OCI-LY1 (cell line): ENCODE measurements around the gene SSTR5.

ENCODE experiments used
- H2AFZ ChIP-seq: fragments of 200-600 bp; sonication (generic), shearing (Covaris generic); 2 replicates; pipeline ENCODE4 v1.6.0; 2014; ENCODE audit warnings: antibody characterized with exemption, mild to moderate bottlenecking, low read length
- H3F3A ChIP-seq: fragments of 200-600 bp; sonication (generic), shearing (Covaris generic); 2 replicates; pipeline ENCODE4 v1.6.0; 2014; ENCODE audit warnings: mild to moderate bottlenecking, antibody characterized with exemption, low read length, moderate library complexity; ENCODE audit not compliant: insufficient read depth
- H3K27ac ChIP-seq: fragments of 200-600 bp; sonication (generic); 2 replicates; pipeline ENCODE4 v1.5.1; 2014; ENCODE audit warnings: low read length, mixed run types, mild to moderate bottlenecking, low read depth; ENCODE audit not compliant: poor library complexity, severe bottlenecking
- H3K27me3 ChIP-seq: fragments of 200-600 bp; sonication (generic); 2 replicates; pipeline ENCODE4 v1.6.0; 2014; ENCODE audit warnings: antibody characterized with exemption, mild to moderate bottlenecking, low read length, moderate library complexity; ENCODE audit not compliant: insufficient read depth
- H3K36me3 ChIP-seq: fragments of 200-600 bp; sonication (generic); 2 replicates; pipeline ENCODE4 v1.6.1; 2014; ENCODE audit warnings: mild to moderate bottlenecking, antibody characterized with exemption, low read length, moderate library complexity, mixed read lengths; ENCODE audit not compliant: insufficient read depth
- H3K4me1 ChIP-seq: fragments of 200-600 bp; sonication (generic); 2 replicates; pipeline ENCODE4 v1.5.1; 2014; ENCODE audit warnings: mild to moderate bottlenecking, low read length, moderate library complexity; ENCODE audit not compliant: insufficient read depth, severe bottlenecking
- H3K4me2 ChIP-seq: fragments of 200-600 bp; sonication (generic), shearing (Covaris generic); 2 replicates; pipeline ENCODE4 v1.6.1; 2014; ENCODE audit warnings: low read length
- H3K4me3 ChIP-seq: fragments of 200-600 bp; sonication (generic); 2 replicates; pipeline ENCODE4 v1.5.1; 2014; ENCODE audit warnings: low read length, low read depth, mild to moderate bottlenecking, mixed read lengths; ENCODE audit not compliant: poor library complexity, severe bottlenecking
- H3K79me2 ChIP-seq: fragments of 200-600 bp; shearing (Covaris generic); 2 replicates; pipeline ENCODE4 v1.6.1; 2016; ENCODE audit warnings: mixed run types, low read length, mixed read lengths; ENCODE audit not compliant: insufficient read depth
- H3K9ac ChIP-seq: fragments of 200-600 bp; sonication (generic), shearing (Covaris generic); 2 replicates; pipeline ENCODE4 v1.6.1; 2014; ENCODE audit warnings: mild to moderate bottlenecking, low read length, mixed read lengths
- H3K9me2 ChIP-seq: fragments of 200-600 bp; sonication (generic), shearing (Covaris generic); 2 replicates; pipeline ENCODE4 v1.6.1; 2014; ENCODE audit warnings: low read depth, mild to moderate bottlenecking, low read length, mixed read lengths
- H3K9me3 ChIP-seq: fragments of 200-600 bp; shearing (Covaris generic); 2 replicates; pipeline ENCODE4 v1.6.1; 2014; ENCODE audit warnings: low read length, mixed read lengths
- H4K20me1 ChIP-seq: fragments of 200-600 bp; sonication (generic), shearing (Covaris generic); 2 replicates; pipeline ENCODE4 v1.6.0; 2016; ENCODE audit warnings: mild to moderate bottlenecking, low read length; ENCODE audit not compliant: insufficient read depth
- CTCF ChIP-seq: fragments of 200-600 bp; sonication (generic), shearing (Covaris generic); IDR thresholded peaks from 2 replicates; pipeline ENCODE4 v1.5.1; 2017; ENCODE audit warnings: mild to moderate bottlenecking, antibody characterized with exemption, low read length, moderate library complexity, mixed read lengths
- EZH2 ChIP-seq: fragments of 200-600 bp; sonication (generic), shearing (Covaris generic); IDR thresholded peaks from 2 replicates; pipeline ENCODE4 v1.8.0; 2017; ENCODE audit warnings: borderline replicate concordance, mixed run types, mild to moderate bottlenecking, antibody characterized with exemption, low read length, moderate library complexity, mixed read lengths

SSTR5 gene

DNA sequence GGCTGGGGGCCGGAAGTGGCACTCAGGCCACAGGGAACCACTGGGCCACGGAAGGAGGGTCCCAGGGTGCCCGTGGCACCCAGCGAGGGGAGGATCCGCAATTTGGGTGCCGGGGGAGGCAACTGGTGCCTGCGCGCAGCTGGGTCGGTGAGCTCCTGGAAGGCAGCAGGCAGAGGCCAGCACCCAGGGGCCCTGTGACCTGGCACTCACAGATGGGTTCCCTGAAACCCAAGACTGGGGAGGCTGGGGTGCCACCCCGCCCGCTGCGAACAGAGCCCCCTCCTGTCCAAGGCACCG is 663 bp downstream of the SSTR5 start:
- H3K27me3 ChIP-seq = no peaks in the 10 kb centered on the region
- H3F3A ChIP-seq = no peaks in the 10 kb centered on the region

DNA sequence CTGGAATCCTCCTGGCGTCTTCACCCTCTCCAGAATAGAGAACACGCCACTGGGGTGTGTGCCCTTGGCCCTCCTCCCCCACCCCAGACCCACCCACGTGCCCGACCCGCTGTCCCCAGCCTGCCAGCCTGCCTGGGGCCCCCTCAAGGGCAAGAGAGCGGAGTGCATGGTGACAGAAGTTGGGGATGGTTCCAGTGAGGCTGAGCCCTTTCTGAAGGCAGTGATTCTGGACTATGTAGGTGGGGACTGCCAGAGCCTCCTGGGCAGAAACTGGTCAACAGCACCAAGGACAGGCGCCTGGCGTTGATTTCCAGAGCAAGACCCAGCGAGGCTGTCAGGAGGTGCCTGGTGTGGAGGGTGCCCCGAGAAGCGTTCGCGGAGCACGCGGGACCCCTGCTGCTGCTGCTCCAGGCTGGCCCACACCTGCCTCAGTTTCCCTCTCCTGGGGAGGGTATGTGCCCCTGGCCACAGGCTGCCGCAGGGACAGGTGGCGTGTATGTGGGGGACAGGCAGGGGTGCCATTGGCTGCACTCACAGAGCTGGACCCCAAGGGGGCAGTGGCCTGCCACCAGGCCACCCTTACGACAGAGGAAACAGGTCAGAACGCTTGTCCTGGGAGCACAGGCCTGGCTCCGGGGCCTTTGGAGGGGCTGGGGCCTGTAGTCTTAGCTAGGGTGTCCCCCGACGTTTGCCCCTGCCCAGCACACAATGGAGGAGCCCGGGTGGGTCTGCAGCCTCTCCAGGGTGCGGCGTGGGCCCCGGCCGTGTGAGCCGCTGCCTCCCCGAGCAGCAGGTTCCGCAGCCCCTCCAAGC is 1.2 kb downstream of the SSTR5 start:
- Histone ChIP-seq H3K27me3 (no peaks in the 10 kb centered on the region), H4K20me1 (no peaks in the 10 kb centered on the region), H3K4me3 (no peak overlapping the region), H3K79me2 (no peaks in the 10 kb centered on the region), H2AFZ (no peak overlapping the region), H3K9ac (no peak overlapping the region), H3K9me3 (no peaks in the 10 kb centered on the region), H3F3A (no peaks in the 10 kb centered on the region), H3K4me1 (no peaks in the 10 kb centered on the region), H3K27ac (no peak overlapping the region), H3K9me2 (no peaks in the 10 kb centered on the region), H3K4me2 (no peak overlapping the region), H3K36me3 (no peaks in the 10 kb centered on the region)
- TF ChIP-seq CTCF (no peak), EZH2 (no peak)

More for the DNA sequence above, 663 bp downstream of the SSTR5 start:
- H3K4me3 ChIP-seq = no peak overlapping the region
- no peaks in the 10 kb centered on the region for H3K36me3 ChIP-seq
- H3K9ac ChIP-seq = no peak overlapping the region
- H3K9me2 ChIP-seq = no peaks in the 10 kb centered on the region
- H2AFZ ChIP-seq = no peak overlapping the region
- no peaks in the 10 kb centered on the region for H3K79me2 ChIP-seq
- no peak overlapping the region for H3K4me2 ChIP-seq
- no peaks in the 10 kb centered on the region for H4K20me1 ChIP-seq
- H3K4me1 ChIP-seq = no peaks in the 10 kb centered on the region
- no peak for TF ChIP-seq EZH2
- H3K27ac ChIP-seq = no peak overlapping the region
- H3K9me3 ChIP-seq = no peaks in the 10 kb centered on the region

DNA sequence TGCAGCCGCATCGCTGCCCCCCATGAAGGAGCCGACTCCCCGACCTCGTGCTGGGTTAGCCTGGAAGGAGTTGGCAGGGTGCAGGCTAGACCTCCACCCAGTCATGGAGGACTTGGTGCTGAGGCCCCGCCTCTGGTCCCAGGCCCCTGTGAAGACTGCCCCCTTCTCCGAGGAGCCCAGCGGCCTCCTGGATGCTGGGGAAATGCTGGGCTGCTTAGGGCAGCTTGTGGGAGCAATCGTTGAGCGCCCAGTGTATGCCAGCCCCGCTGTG is 1.8 kb downstream of the SSTR5 start:
- Histone ChIP-seq H3K4me3 (no peak overlapping the region), H3K79me2 (no peaks in the 10 kb centered on the region), H3K27me3 (no peaks in the 10 kb centered on the region), H3K4me1 (no peaks in the 10 kb centered on the region), H3K27ac (no peak overlapping the region), H2AFZ (no peak overlapping the region), H3K36me3 (no peaks in the 10 kb centered on the region), H3K9me2 (no peaks in the 10 kb centered on the region), H4K20me1 (no peaks in the 10 kb centered on the region), H3F3A (no peaks in the 10 kb centered on the region), H3K9ac (no peak overlapping the region), H3K9me3 (no peaks in the 10 kb centered on the region), H3K4me2 (no peak overlapping the region)
- TF ChIP-seq EZH2 (no peak), CTCF (no peak)

DNA sequence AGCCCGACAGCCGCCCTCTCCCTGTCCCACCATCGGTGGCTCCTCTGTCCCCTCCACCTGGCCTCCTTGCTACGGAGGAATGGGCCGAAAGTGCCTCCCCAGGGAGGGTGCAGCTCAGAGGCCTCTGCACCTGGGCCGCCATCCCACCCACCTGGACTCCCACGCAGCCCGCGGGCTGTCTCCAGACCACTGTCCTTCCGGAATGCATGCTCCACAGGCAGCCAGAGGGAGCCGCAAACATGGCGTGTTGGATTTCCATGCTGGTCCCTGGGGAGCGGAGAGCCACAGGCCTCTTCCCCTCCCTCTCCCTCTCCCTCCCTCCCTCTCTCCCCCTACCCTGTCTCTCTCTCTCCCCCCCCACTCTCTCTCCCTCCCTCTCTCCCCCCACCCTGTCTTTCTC is 3.0 kb downstream of the SSTR5 start:
- H3K9me3 ChIP-seq = no peaks in the 10 kb centered on the region
- no peak overlapping the region for H2AFZ ChIP-seq
- H3K36me3 ChIP-seq = no peaks in the 10 kb centered on the region
- TF ChIP-seq CTCF (no peak), EZH2 (no peak)
- no peaks in the 10 kb centered on the region for H3K27me3 ChIP-seq
- H3K27ac ChIP-seq = no peak overlapping the region
- H3K4me3 ChIP-seq = no peak overlapping the region
- no peaks in the 10 kb centered on the region for H3K79me2 ChIP-seq
- no peaks in the 10 kb centered on the region for H3K9me2 ChIP-seq
- H3K4me2 ChIP-seq = no peak overlapping the region
- H3F3A ChIP-seq = no peaks in the 10 kb centered on the region
- no peak overlapping the region for H3K9ac ChIP-seq
- no peaks in the 10 kb centered on the region for H4K20me1 ChIP-seq
- H3K4me1 ChIP-seq = no peaks in the 10 kb centered on the region
